AG08395 (cell line): ENCODE measurements around the gene OAS1.
"Not testable (repeated sequence)": the region's sequence is repeated elsewhere in the genome, so short reads cannot be mapped to it uniquely, and the experiment has no call there.

Experiments used
- DNase-seq: peaks from one replicate; pipeline ENCODE4 v3.0.0; 2012; ENCODE audit warnings: mixed read lengths, low spot score

OAS1 gene

DNA sequence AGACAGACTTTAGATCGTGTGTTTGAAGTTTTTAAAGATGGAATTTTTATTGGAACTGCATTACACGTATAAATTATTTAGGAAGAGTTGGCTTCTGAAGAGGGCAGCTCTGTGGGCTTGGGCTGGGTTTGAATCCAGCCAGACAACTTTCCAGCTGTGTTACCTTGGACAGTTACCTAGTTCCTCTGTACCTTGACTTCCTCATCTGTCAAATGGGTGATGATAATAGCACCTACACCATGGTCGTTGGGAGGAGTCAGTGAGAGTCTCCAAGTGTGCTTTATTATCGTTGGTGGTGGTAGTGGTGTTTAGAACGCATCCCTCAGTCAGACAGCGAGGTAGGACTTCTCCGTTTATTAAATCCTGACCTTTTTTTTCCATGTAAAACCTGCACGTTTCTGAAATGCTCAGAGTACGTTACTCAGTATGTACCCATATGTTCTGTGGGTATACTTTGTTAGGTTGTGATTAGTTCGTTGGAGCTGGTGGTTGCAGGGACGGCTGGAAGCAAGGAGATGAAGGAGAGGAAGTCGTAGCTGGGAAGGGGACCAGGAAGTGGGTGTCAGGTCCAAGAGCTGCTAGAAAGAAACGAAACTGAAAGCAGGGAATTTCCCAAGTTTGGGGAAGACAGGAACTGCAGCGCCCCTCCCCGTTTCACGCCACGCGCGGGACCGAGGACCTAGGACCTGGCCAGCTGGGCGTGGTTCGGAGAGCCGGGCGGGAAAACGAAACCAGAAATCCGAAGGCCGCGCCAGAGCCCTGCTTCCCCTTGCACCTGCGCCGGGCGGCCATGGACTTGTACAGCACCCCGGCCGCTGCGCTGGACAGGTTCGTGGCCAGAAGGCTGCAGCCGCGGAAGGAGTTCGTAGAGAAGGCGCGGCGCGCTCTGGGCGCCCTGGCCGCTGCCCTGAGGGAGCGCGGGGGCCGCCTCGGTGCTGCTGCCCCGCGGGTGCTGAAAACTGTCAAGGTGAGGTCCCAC lies 31.3 kb downstream of the OAS1 start, which contains the start of gene OAS3:
OAS3 (plus strand) TSS at position 734 of the 979 bp plus-strand sequence; CDS start at position 791, 57 bp downstream.
- peak; percentile 62 for DNase-seq

DNA sequence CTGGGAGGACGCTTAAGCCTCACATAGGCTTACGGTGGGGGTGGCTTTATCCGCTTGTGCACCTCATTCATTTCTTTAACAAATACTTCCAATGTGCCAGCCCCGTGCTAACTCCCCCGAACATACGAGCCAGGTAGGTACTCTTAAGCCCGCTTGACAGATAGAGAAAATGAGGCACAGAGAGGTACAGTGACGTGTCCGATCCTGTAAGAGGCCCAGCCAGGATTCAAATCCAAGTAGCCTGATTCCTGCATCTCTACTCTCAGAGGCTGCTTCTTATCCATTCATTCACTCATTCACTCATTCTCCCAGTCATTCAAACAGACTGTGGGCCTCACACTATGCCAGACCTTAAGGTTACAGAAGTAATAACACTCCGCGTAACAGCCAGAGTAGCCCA lies 32.0 kb downstream of the OAS1 start:
- DNase-seq: no peak

DNA sequence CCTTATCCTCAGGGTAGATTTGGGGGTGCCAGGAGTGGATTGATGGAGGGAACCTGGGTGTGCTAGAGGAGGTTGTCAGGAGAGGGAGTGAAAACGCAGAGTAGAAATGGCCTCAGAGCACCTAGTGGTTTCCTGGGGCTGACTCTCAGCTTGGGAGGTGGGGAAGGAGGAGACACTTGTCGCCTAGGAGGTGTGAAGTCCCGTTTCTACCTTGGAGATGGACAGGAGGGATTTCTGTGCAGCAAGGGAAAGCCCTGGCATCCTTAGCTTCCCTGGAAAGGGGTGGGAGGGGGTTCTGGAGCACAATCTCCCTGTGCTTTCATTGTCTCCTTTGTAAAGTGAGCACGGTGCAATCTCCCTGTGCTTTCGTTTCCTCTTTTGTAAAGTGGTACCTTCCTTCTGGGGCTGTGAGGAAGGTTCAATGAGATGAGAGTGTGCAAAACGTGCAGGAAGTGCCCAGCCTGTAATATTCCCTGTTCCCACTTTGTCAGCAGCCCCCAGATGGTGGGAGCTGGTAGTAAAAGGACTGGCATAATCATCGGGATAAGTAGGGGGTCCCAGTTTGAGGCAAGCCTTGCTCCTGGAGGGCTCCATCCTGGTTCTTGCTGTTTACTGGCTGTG lies 33.1 kb downstream of the OAS1 start:
- no peak for DNase-seq

DNA sequence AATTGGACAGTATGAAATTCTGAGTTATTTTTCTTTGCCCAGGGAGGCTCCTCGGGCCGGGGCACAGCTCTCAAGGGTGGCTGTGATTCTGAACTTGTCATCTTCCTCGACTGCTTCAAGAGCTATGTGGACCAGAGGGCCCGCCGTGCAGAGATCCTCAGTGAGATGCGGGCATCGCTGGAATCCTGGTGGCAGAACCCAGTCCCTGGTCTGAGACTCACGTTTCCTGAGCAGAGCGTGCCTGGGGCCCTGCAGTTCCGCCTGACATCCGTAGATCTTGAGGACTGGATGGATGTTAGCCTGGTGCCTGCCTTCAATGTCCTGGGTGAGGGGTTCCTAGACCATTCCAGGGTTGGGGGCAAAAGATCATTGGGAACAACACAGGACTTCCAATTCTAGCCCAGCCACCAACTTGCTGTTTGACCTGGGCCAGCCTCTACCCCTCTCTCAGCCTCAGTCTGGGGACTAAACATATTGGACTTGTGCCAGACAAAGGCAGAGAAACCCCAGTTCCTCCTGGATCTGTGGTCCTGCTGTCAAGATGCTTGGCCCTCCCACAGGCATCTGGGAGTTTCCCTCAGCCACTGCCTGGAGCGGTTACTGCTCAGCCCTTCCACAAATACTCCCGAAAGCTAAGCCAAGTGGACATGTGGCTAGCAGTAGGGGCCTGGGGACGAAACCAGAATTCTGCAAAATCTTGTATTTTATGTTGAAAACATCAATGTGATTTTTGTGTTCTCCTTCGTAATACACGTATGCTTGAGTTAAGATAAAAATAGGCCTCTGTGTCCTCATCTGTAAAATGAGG lies 35.0 kb downstream of the OAS1 start:
- no peak for DNase-seq

DNA sequence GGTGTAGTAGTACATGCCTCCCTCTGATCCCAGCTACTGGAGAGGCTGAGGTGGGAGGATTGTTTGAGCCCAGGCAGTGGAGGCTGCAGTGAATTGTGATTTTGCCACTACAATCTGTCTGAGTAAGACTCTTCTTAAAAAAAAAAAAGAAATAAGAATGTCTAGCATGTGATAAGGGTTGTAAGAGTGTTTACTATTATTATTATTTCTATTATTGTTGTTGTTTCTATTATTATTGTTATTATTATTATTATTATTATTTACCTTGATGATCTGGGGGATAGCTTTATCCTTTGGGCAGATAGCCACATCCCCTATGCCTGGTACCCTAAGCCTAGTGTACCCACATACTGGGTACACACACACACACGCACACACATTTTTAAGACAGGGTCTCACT lies 35.8 kb downstream of the OAS1 start:
- DNase-seq: no peak

DNA sequence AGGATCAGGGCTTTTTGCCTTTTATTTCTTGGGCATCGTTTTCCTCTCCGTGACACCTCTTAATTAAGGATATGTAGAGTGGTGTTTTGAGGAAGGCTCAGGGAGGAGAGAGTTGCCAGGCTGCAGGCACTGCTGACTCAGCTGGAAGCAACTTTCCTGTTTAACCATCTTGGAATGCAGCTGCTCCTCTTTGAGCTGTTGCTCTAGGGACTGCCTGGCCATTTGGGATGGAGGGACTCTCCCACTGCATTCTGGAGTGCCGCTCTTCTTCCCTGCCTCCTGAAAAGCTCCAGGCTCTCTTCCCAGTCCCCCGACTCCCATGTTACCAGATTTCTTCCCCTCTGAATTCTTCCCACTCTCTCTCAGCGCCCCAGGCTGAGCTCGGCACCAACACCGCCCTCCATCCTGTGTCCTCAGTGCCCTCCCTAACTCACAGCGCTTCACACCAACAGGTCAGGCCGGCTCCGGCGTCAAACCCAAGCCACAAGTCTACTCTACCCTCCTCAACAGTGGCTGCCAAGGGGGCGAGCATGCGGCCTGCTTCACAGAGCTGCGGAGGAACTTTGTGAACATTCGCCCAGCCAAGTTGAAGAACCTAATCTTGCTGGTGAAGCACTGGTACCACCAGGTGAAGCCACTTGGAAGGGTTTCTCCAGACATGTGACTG lies 37.4 kb downstream of the OAS1 start:
- DNase-seq: no peak

DNA sequence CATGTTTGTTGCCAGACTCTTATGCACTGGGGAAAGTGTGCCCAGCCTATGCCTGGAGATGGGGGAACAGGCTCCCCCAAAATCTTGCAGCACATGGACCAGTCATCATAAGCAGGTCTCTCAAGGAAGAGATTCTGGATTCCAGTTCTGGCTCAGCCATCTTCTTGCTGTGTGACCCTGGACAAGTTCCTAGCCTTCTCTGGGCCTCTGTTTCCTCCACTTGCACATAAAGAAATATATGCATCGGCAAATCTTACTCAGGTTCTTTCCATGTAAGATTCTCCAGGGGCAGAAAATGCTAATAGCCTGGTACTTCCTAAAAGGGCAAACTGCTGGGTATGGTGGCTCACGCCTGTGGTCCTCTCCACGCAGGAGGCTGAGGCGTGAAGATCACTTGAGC lies 38.8 kb downstream of the OAS1 start:
- DNase-seq: no peak

DNA sequence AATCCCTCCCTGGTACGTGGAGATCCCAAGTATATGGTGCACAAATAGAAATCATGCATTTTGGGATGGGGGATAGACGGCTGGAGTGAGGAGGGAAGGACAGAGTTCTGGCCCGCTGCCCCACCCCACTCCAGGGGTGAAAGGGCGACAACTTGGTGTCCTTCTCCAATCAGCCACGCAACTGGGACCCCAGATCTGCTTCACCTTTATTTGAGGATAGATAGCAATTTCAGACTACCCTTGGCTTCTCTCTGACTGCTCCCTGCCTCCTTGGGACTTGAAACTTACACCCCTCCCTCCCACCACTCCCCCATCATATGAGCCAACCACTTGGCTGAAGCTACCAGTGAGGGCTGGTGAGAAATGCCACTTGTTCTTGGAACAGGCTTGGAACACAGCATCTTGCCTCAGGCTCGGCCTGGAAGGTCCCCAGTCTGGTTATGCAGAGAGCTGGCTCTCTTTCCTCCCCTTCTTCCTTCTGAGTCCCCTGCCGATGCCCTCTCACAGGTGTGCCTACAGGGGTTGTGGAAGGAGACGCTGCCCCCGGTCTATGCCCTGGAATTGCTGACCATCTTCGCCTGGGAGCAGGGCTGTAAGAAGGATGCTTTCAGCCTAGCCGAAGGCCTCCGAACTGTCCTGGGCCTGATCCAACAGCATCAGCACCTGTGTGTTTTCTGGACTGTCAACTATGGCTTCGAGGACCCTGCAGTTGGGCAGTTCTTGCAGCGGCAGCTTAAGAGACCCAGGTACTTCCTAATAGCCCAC lies 39.7 kb downstream of the OAS1 start:
- no peak for DNase-seq

DNA sequence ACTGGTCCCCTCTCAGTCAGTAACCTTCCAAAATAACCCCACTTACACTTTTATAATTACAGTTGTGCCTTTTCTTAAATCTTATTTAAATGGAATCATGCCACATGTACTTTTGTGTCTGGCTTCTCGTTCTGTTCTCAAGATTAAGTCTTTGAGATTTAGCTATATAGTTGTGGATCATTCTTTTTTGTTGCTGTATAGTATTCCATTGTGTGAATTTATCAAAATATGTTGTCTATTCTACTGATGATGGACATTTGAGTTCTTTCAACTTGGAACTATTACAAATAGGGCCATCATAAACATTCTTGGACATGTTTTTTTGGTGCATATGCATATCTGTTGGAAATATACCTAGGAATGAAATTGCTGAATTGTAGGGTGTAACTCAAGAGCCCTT lies 40.6 kb downstream of the OAS1 start:
- DNase-seq: no peak

DNA sequence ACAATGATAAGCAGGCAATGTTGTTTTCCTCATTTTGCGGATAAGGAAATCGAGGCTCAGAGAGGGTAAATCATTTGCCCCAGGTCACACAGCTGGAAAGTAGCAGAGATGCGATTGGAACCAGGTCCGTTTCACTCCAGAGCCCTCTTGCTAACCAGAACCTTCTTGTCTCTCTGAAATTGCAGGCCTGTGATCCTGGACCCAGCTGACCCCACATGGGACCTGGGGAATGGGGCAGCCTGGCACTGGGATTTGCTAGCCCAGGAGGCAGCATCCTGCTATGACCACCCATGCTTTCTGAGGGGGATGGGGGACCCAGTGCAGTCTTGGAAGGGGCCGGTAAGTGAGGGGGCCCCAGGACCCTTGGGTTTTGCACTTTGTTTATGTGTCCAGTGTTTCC lies 41.0 kb downstream of the OAS1 start:
- no peak for DNase-seq

DNA sequence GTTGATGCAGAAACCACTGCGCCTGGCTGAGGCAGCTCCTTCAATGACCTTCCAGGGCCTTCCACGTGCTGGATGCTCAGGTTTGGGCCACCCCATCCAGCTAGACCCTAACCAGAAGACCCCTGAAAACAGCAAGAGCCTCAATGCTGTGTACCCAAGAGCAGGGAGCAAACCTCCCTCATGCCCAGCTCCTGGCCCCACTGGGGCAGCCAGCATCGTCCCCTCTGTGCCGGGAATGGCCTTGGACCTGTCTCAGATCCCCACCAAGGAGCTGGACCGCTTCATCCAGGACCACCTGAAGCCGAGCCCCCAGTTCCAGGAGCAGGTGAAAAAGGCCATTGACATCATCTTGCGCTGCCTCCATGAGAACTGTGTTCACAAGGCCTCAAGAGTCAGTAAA lies 42.0 kb downstream of the OAS1 start:
- no peak for DNase-seq

DNA sequence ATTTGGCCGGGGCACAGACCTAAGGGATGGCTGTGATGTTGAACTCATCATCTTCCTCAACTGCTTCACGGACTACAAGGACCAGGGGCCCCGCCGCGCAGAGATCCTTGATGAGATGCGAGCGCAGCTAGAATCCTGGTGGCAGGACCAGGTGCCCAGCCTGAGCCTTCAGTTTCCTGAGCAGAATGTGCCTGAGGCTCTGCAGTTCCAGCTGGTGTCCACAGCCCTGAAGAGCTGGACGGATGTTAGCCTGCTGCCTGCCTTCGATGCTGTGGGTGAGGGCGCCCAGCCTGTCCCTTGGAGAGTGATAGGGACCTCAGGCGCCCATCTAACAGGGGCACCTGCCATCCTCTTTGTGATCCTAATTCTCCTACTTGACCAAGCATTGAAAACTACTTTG lies 43.9 kb downstream of the OAS1 start:
- DNase-seq: no peak

DNA sequence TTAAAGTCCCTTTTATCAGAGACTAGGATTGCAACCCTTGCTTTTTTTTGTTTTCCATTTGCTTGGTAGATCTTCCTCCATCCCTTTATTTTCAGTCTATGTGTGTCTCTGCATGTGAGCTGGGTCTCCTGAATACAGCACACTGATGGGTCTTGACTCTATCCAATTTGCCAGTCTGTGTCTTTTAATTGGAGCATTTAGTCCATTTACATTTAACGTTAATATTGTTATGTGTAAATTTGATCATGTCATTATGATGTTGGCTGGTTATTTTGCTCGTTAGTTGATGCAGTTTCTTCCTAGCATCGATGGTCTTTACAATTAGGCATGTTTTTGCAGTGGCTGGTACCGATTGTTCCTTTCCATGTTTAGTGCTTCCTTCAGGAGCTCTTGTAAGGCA lies 50.4 kb downstream of the OAS1 start:
- DNase-seq: not testable (repeated sequence)

DNA sequence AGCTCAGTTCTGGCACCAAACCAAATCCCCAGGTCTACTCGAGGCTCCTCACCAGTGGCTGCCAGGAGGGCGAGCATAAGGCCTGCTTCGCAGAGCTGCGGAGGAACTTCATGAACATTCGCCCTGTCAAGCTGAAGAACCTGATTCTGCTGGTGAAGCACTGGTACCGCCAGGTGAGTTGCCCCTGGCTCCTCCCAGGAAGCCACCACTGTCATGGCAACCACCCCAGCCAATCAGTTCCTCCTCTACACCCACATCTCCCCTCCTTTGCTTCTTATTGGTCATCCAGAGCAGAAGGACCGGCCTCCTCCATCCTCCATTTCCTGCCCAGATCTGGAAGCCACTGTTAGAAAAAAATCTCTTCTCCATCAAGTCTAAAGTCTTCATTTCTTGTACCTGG lies 54.3 kb downstream of the OAS1 start:
- DNase-seq: no peak

DNA sequence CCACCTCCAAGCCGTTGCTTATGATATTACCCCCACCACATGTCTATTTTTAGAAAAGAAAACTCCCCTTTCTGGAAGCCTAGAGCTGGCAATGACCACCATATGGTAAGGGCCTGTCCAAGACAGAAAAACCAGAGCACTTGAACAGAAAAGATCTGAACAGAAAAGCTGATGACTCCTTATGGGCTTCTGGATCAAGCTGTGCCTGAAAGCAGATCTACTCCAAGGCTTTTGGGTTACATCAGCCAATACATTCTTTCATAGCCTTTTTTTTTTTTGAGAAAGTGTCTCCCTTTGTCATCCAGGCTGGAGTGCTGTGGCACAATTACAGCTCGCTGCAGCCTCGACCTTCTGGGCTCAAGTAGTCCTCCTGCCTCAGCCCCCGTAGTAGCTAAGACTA lies 54.8 kb downstream of the OAS1 start:
- DNase-seq: no peak

DNA sequence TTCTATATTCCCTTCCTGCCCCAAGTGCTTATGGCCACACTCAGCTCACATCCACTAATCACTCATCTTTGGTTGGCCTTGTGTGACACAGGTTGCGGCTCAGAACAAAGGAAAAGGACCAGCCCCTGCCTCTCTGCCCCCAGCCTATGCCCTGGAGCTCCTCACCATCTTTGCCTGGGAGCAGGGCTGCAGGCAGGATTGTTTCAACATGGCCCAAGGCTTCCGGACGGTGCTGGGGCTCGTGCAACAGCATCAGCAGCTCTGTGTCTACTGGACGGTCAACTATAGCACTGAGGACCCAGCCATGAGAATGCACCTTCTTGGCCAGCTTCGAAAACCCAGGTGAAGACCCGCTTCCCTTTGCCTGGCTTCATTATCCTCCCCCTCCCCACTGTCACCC lies 55.8 kb downstream of the OAS1 start:
- no peak for DNase-seq

DNA sequence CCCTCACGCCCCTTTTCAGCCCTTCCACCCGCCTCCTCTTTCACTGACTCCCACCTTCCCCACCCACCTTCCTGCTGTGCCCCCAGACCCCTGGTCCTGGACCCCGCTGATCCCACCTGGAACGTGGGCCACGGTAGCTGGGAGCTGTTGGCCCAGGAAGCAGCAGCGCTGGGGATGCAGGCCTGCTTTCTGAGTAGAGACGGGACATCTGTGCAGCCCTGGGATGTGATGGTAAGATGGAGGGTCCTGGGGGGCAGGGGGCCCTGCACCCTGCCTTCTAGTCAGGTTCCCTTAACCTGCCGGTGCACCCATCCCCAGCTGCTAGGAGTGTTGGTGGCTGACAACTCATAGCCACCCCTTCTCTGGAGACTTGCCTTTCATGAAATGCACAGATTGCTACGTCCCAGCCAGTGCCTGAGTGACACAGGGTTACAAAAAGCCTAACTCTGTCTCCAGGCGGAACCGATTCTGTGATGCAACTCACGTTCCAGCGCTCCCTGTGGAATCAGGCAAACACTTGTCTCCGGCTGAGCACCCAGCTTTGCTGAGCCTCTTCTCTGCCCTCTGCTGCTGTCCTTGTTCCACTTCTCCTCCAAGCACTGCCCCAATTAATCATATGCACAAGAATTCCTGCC lies 56.6 kb downstream of the OAS1 start:
- no peak for DNase-seq

DNA sequence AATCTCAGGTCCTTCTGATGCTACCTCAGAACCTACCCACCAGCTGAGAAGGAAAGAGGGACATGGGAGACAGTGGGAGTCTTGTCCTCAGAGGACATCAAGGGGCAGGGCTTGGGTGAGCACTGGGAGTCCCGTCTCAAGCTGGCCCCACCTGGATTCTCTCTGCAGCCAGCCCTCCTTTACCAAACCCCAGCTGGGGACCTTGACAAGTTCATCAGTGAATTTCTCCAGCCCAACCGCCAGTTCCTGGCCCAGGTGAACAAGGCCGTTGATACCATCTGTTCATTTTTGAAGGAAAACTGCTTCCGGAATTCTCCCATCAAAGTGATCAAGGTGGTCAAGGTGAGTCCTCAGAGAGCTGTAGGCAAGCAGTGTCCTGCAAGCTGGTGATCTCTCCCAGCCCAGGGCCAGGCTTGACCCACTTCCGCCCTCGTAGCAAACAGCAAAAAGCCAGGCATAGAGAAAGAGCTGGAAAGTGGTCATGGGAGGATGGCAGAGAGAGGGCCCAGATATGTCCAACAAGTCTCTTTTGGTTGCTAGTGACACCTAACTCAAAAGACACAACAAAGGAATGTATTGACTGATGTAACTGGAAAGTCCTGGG lies 57.4 kb downstream of the OAS1 start:
- no peak for DNase-seq

DNA sequence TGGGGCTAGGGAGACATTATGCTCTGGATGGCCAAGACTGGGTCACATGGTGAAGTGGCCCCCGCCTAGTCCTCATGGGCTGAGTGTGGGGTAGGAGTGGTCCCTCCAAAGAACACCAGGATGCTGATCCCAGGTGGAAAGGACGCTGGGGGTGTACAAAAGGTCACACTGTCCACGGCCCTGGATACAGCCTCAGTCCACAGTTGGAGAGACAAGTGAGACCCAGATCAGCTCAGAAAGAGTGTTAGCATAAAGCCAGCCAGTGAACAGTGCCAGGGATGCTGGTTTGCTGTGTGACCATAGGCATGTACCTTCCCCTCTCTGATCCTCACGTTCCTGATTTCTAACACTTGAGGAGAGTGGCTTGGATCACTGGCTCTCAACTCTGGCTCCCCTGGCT lies 58.2 kb downstream of the OAS1 start:
- no peak for DNase-seq

DNA sequence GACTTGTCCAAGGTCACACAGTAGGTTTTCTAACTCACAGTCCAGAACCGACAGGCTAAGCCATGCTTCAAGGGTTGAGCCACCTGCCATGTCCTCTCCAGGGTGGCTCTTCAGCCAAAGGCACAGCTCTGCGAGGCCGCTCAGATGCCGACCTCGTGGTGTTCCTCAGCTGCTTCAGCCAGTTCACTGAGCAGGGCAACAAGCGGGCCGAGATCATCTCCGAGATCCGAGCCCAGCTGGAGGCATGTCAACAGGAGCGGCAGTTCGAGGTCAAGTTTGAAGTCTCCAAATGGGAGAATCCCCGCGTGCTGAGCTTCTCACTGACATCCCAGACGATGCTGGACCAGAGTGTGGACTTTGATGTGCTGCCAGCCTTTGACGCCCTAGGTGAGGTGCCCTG lies 58.9 kb downstream of the OAS1 start:
- no peak for DNase-seq
